C4-2B (cell line): ENCODE data around the gene STAT4.

Source experiments
- H3K27ac ChIP-seq: fragments of 450-650 bp; 2 replicates; pipeline ENCODE4 v1.5.1; 2017
- CTCF ChIP-seq: fragments of 450-650 bp; conservative IDR thresholded peaks from 2 replicates; pipeline ENCODE4 v1.5.1; 2017; ENCODE audit warnings: mild to moderate bottlenecking
- ZFX ChIP-seq: fragments of 450-650 bp; IDR thresholded peaks from 2 replicates; pipeline ENCODE4 v1.6.1; 2017

The STAT4 gene

GRCh38 chr2:191066919-191067233 is 83.9 kb downstream of the STAT4 start:
- TF ChIP-seq CTCF (no peak), ZFX (no peak)
- H3K27ac ChIP-seq = no peak overlapping the region

GRCh38 chr2:191066197-191066918 is 84.4 kb downstream of the STAT4 start:
- no peak overlapping the region for H3K27ac ChIP-seq
- TF ChIP-seq ZFX = no peak
- TF ChIP-seq CTCF = no peak

- TF ChIP-seq ZFX (no peak), CTCF (no peak)
- no peak overlapping the region for H3K27ac ChIP-seq
These were observed 85.0 kb downstream of the STAT4 start for GRCh38 chr2:191065785-191066184.

- no peak for TF ChIP-seq ZFX
- TF ChIP-seq CTCF = no peak
- no peak overlapping the region for H3K27ac ChIP-seq
These were observed 86.2 kb downstream of the STAT4 start for GRCh38 chr2:191064590-191064989.

- TF ChIP-seq CTCF (no peak), ZFX (no peak)
- no peak overlapping the region for H3K27ac ChIP-seq
These were observed 87.2 kb downstream of the STAT4 start for GRCh38 chr2:191063584-191063983.

- no peak overlapping the region for H3K27ac ChIP-seq
- TF ChIP-seq ZFX (no peak), CTCF (no peak)
These were observed 89.3 kb downstream of the STAT4 start for GRCh38 chr2:191061381-191061980.

GRCh38 chr2:191059308-191059707 is 91.5 kb downstream of the STAT4 start:
- TF ChIP-seq CTCF (no peak), ZFX (no peak)
- H3K27ac ChIP-seq = no peak overlapping the region
